HG03575 (cell line): ENCODE results near the gene CRYAB.

ENCODE experiments used
- ATAC-seq: cut with Tn5 transposase; IDR thresholded peaks from one replicate; pipeline ENCODE4 v1.9.1; 2021; ENCODE audit not compliant: unreplicated experiment, insufficient number of reproducible peaks, low FRiP score; ENCODE audit errors: extremely low read depth

CRYAB gene

GRCh38 chr11:111911563-111912401 lies at the start of gene CRYAB:
Gene CRYAB, minus strand, starts transcription at chr11:111911770. Its CDS starts 46 bp downstream, at chr11:111911724.
- no peak for ATAC-seq

GRCh38 chr11:111960916-111961315 lies 49.3 kb upstream of the CRYAB start:
- ATAC-seq, result no peak

- no peak for ATAC-seq
Observed at GRCh38 chr11:111957663-111958444, 46.3 kb upstream of the CRYAB start.

GRCh38 chr11:111954154-111954553 lies 42.6 kb upstream of the CRYAB start:
- no peak for ATAC-seq

GRCh38 chr11:111951565-111951964 lies 40.0 kb upstream of the CRYAB start:
- ATAC-seq, result no peak

GRCh38 chr11:111949519-111950426 lies 38.2 kb upstream of the CRYAB start:
- no peak for ATAC-seq

GRCh38 chr11:111947143-111947542 lies 35.6 kb upstream of the CRYAB start:
- ATAC-seq, result no peak

- no peak for ATAC-seq
Observed at GRCh38 chr11:111946499-111946898, 34.9 kb upstream of the CRYAB start.

GRCh38 chr11:111945198-111945597 lies 33.6 kb upstream of the CRYAB start:
- no peak for ATAC-seq

GRCh38 chr11:111944651-111945051 lies 33.1 kb upstream of the CRYAB start:
- ATAC-seq, result no peak

- no peak for ATAC-seq
Observed at GRCh38 chr11:111944139-111944538, 32.6 kb upstream of the CRYAB start.

GRCh38 chr11:111942829-111943228 lies 31.3 kb upstream of the CRYAB start:
- no peak for ATAC-seq

GRCh38 chr11:111941963-111942362 lies 30.4 kb upstream of the CRYAB start:
- ATAC-seq, result no peak

- ATAC-seq, result no peak
Observed at GRCh38 chr11:111939836-111940604, 28.4 kb upstream of the CRYAB start.

GRCh38 chr11:111938687-111939160 lies 27.2 kb upstream of the CRYAB start:
- ATAC-seq, result peak; percentile 77

GRCh38 chr11:111937844-111938243 lies 26.3 kb upstream of the CRYAB start:
- ATAC-seq, result no peak

GRCh38 chr11:111937461-111937769 lies 25.8 kb upstream of the CRYAB start:
- no peak for ATAC-seq

- no peak for ATAC-seq
Observed at GRCh38 chr11:111936040-111936540, 24.5 kb upstream of the CRYAB start.
